NCI-H2196 treated with DMSO at 0.1 percent for 48 hours (cell line): ENCODE measurements around the gene ITLN1.

Experiments used
- DNase-seq: peaks from one replicate; lab custom pipeline; 2025; ENCODE audit not compliant: unreplicated experiment; lab: John Stamatoyannopoulos, UW

Gene ITLN1

GRCh38 chr1:160826546-160826945 lies 58.4 kb downstream of the ITLN1 start:
- no peak for DNase-seq
